ENCODE data around the gene ANKRD13A.
"Not testable (repeated sequence)": the region's sequence is repeated elsewhere in the genome, so short reads cannot be mapped to it uniquely, and the experiment has no call there.

ANKRD13A gene

GRCh38 chr12:110055375-110056352, 56.4 kb downstream of the ANKRD13A start:
- not testable (repeated sequence) for DNase-seq

GRCh38 chr12:110056643-110057042, 57.4 kb downstream of the ANKRD13A start:
- not testable (repeated sequence) for DNase-seq

- DNase-seq: no peak
These were observed 59.8 kb downstream of the ANKRD13A start for GRCh38 chr12:110058875-110059615.

- DNase-seq: no peak
These were observed 60.4 kb downstream of the ANKRD13A start for GRCh38 chr12:110059651-110060000.

- no peak for DNase-seq
These were observed 63.0 kb downstream of the ANKRD13A start for GRCh38 chr12:110062241-110062640.

- DNase-seq: no peak
These were observed 66.3 kb downstream of the ANKRD13A start for GRCh38 chr12:110065540-110065939.

- DNase-seq: no peak
These were observed 68.3 kb downstream of the ANKRD13A start for GRCh38 chr12:110067531-110067930.

GRCh38 chr12:110068115-110068514, 68.9 kb downstream of the ANKRD13A start:
- not testable (repeated sequence) for DNase-seq

GRCh38 chr12:110068654-110069053, 69.4 kb downstream of the ANKRD13A start:
- DNase-seq: no peak

GRCh38 chr12:110071504-110071903, 72.3 kb downstream of the ANKRD13A start:
- no peak for DNase-seq

GRCh38 chr12:110071967-110072366, 72.7 kb downstream of the ANKRD13A start:
- no peak for DNase-seq

- not testable (repeated sequence) for DNase-seq
These were observed 73.4 kb downstream of the ANKRD13A start for GRCh38 chr12:110072636-110073035.

- peak; percentile 15 for DNase-seq
These were observed 74.0 kb downstream of the ANKRD13A start for GRCh38 chr12:110073049-110073831.

GRCh38 chr12:110074089-110074488, 74.9 kb downstream of the ANKRD13A start:
- no peak for DNase-seq

- DNase-seq: no peak
These were observed 76.7 kb downstream of the ANKRD13A start for GRCh38 chr12:110075880-110076279.

- DNase-seq: no peak
These were observed 78.6 kb downstream of the ANKRD13A start for GRCh38 chr12:110077800-110078199.

- DNase-seq: peak; percentile 61
These were observed 80.5 kb downstream of the ANKRD13A start for GRCh38 chr12:110079477-110080400.

GRCh38 chr12:110080410-110080809, 81.2 kb downstream of the ANKRD13A start:
- no peak for DNase-seq

GRCh38 chr12:110084314-110085015, 85.2 kb downstream of the ANKRD13A start:
- DNase-seq: no peak

- not testable (repeated sequence) for DNase-seq
These were observed 89.0 kb downstream of the ANKRD13A start for GRCh38 chr12:110088216-110088615.

- no peak for DNase-seq
These were observed 89.7 kb downstream of the ANKRD13A start for GRCh38 chr12:110088936-110089335.

Data from activated CD4-positive, alpha-beta T cell treated with anti-CD3 and anti-CD28 coated beads for 1 hour (primary cell).